HG03457 (cell line): Measurements from ENCODE around the gene TICRR.

Experiments used
- ATAC-seq: cut with Tn5 transposase; IDR thresholded peaks from one replicate; pipeline ENCODE4 v1.9.1; 2021; ENCODE audit warnings: moderate number of reproducible peaks; ENCODE audit not compliant: unreplicated experiment

The TICRR gene

GRCh38 chr15:89672221-89673164 is 97.2 kb downstream of the TICRR start:
- no peak for ATAC-seq

- ATAC-seq, result no peak
These were observed 97.9 kb downstream of the TICRR start for GRCh38 chr15:89673165-89673512.

GRCh38 chr15:89674526-89674925 is 99.3 kb downstream of the TICRR start:
- ATAC-seq, result no peak

- ATAC-seq, result no peak
These were observed 100.3 kb downstream of the TICRR start for GRCh38 chr15:89675606-89676005.

- no peak for ATAC-seq
These were observed 102.1 kb downstream of the TICRR start for GRCh38 chr15:89677381-89677780.
